DND-41 (cell line): ENCODE results near the gene MXI1.

Source experiments
- ATAC-seq: fragments of 200-7000 bp; cut with Tn5 transposase; 3 replicates; pipeline ENCODE4 v1.9.1; 2021; ENCODE audit warnings: low read depth; ENCODE audit not compliant: insufficient read depth
- DNase-seq: peaks from one replicate; pipeline ENCODE4 v3.0.0-alpha.2; 2020
- H2AFZ ChIP-seq: 2 replicates; pipeline ENCODE4 v1.6.0; 2012; ENCODE audit warnings: low read depth, low read length
- H3K27ac ChIP-seq: 2 replicates; pipeline ENCODE4 v1.5.1; 2012; ENCODE audit warnings: low read length, inconsistent platforms
- H3K27me3 ChIP-seq: fragments of 200-600 bp; sonication (generic); 2 replicates; pipeline ENCODE4 v1.6.0; 2012; ENCODE audit warnings: low read length, mild to moderate bottlenecking, inconsistent platforms; ENCODE audit not compliant: insufficient read depth, poor library complexity
- H3K36me3 ChIP-seq: 2 replicates; pipeline ENCODE4 v1.5.1; 2012; ENCODE audit warnings: low read length, inconsistent platforms; ENCODE audit not compliant: insufficient read depth
- H3K4me1 ChIP-seq: 2 replicates; pipeline ENCODE4 v1.5.1; 2012; ENCODE audit warnings: mild to moderate bottlenecking, low read length; ENCODE audit not compliant: insufficient read depth
- H3K4me2 ChIP-seq: 2 replicates; pipeline ENCODE4 v1.6.0; 2012; ENCODE audit warnings: mild to moderate bottlenecking, moderate library complexity, low read length, inconsistent platforms; ENCODE audit not compliant: insufficient read depth
- H3K4me3 ChIP-seq, 2 experiments: fragments of 200-600 bp in 1 of 2; shearing (Covaris generic) in 1 of 2; 2 replicates each; pipeline ENCODE4 v1.5.1; 2012 to 2016; ENCODE audit warnings: inconsistent platforms in 2 of 2, low read length in 2 of 2, mild to moderate bottlenecking in 2 of 2, low read depth in 1 of 2, moderate library complexity in 1 of 2
- H3K79me2 ChIP-seq: 2 replicates; pipeline ENCODE4 v1.6.0; 2012; ENCODE audit warnings: low read length, inconsistent platforms; ENCODE audit not compliant: insufficient read depth
- H3K9ac ChIP-seq: 2 replicates; pipeline ENCODE4 v1.6.0; 2012; ENCODE audit warnings: low read depth, mild to moderate bottlenecking, inconsistent platforms, low read length, moderate library complexity
- H3K9me3 ChIP-seq: 2 replicates; pipeline ENCODE4 v1.5.1; 2012; ENCODE audit warnings: low read length, moderate library complexity, mild to moderate bottlenecking, inconsistent platforms; ENCODE audit not compliant: insufficient read depth, severe bottlenecking
- H4K20me1 ChIP-seq: 2 replicates; pipeline ENCODE4 v1.6.0; 2012; ENCODE audit warnings: low read length; ENCODE audit not compliant: insufficient read depth
- CTCF ChIP-seq: IDR thresholded peaks from 2 replicates; pipeline ENCODE4 v1.5.1; 2012; ENCODE audit warnings: borderline replicate concordance, low read length, moderate library complexity, mild to moderate bottlenecking; ENCODE audit not compliant: poor library complexity, severe bottlenecking; ENCODE audit errors: extremely low read depth
- EZH2 ChIP-seq: IDR thresholded peaks from 3 replicates; pipeline ENCODE4 v1.6.1; 2012; ENCODE audit warnings: borderline replicate concordance, low read depth, mild to moderate bottlenecking, moderate library complexity, low read length, inconsistent platforms; ENCODE audit not compliant: severe bottlenecking

Gene MXI1

GRCh38 chr10:110225756-110226542, 18.5 kb downstream of the MXI1 start:
- peak; percentile 89 for DNase-seq

GRCh38 chr10:110226543-110226925, 19.1 kb downstream of the MXI1 start:
- H3K36me3 ChIP-seq, result peaks cover 3% of the 10 kb centered on the region; the same call in 1 of the 2 replicates
- peaks cover 8% of the 10 kb centered on the region for H3K27me3 ChIP-seq
- H4K20me1 ChIP-seq, result no peaks in the 10 kb centered on the region
- ATAC-seq (peak; percentile 5; the same call in 1 of the 3 replicates), DNase-seq (peak; percentile 85)
- H3K4me2 ChIP-seq, result peak overlapping the region; percentile 81
- peak overlapping the region; percentile 77; the same call in 1 of the 2 replicates for H3K9ac ChIP-seq
- peak overlapping the region; percentile 41 to 91; a peak in 3 of 4 replicates for H3K4me3 ChIP-seq
- peaks cover 27% of the 10 kb centered on the region for H3K4me1 ChIP-seq
- no peaks in the 10 kb centered on the region for H3K79me2 ChIP-seq
- TF ChIP-seq CTCF (no peak), EZH2 (no peak)
- peak overlapping the region; percentile 88; the same call in 1 of the 2 replicates for H2AFZ ChIP-seq
- H3K9me3 ChIP-seq, result no peaks in the 10 kb centered on the region
- peak overlapping the region; percentile 88 for H3K27ac ChIP-seq

More at GRCh38 chr10:110225756-110226542, 18.5 kb downstream of the MXI1 start:
- Histone ChIP-seq H3K4me2 (peak overlapping the region; percentile 81), H3K9me3 (no peaks in the 10 kb centered on the region), H3K79me2 (no peaks in the 10 kb centered on the region), H4K20me1 (no peaks in the 10 kb centered on the region), H2AFZ (peak overlapping the region; percentile 98), H3K9ac (peak overlapping the region; percentile 77), H3K36me3 (peaks cover 3% of the 10 kb centered on the region; the same call in 1 of the 2 replicates), H3K4me1 (peaks cover 33% of the 10 kb centered on the region), H3K27ac (peak overlapping the region; percentile 88), H3K4me3 (peak overlapping the region; percentile 41 to 91), H3K27me3 (peaks cover 13% of the 10 kb centered on the region)
- ATAC-seq, result peak; percentile 83
- TF ChIP-seq CTCF (peak; percentile 77), EZH2 (no peak)

- H4K20me1 ChIP-seq, result no peaks in the 10 kb centered on the region
- H3K27ac ChIP-seq, result peak overlapping the region; percentile 54
- H3K4me2 ChIP-seq, result peak overlapping the region; percentile 81
- DNase-seq, result peak; percentile 56
- ATAC-seq, result peak; percentile 43
- peak overlapping the region; percentile 62 for H2AFZ ChIP-seq
- TF ChIP-seq EZH2 (no peak), CTCF (no peak)
- peaks cover 3% of the 10 kb centered on the region for H3K27me3 ChIP-seq
- no peaks in the 10 kb centered on the region for H3K9me3 ChIP-seq
- H3K36me3 ChIP-seq, result peaks cover 3% of the 10 kb centered on the region; the same call in 1 of the 2 replicates
- H3K4me3 ChIP-seq, result peak overlapping the region; percentile 16 to 91; a peak in 3 of 4 replicates
- H3K79me2 ChIP-seq, result no peaks in the 10 kb centered on the region
- peaks cover 21% of the 10 kb centered on the region for H3K4me1 ChIP-seq
- H3K9ac ChIP-seq, result peak overlapping the region; percentile 58
These were observed 19.7 kb downstream of the MXI1 start for GRCh38 chr10:110226926-110227641.
